Skeletal muscle satellite cell (primary cell): ENCODE data around the gene COX19.
A peak's percentile ranks its signal among the peaks of the same experiment; 100 is the strongest.

Source experiments
- H3K27me3 ChIP-seq: 2 replicates; pipeline ENCODE4 v1.7.0; 2013; ENCODE audit warnings: low read length; ENCODE audit not compliant: control insufficient read depth, insufficient read depth
- H3K36me3 ChIP-seq: 2 replicates; pipeline ENCODE4 v1.7.0; 2013; ENCODE audit warnings: mild to moderate bottlenecking, control low read depth, low read length; ENCODE audit not compliant: insufficient read depth
- H3K4me1 ChIP-seq: 2 replicates; pipeline ENCODE4 v1.7.0; 2013; ENCODE audit warnings: low read length; ENCODE audit not compliant: control insufficient read depth, insufficient read depth
- H3K4me2 ChIP-seq: 2 replicates; pipeline ENCODE4 v1.7.0; 2013; ENCODE audit warnings: mild to moderate bottlenecking, low read length
- H3K4me3 ChIP-seq: 2 replicates; pipeline ENCODE4 v1.7.0; 2013; ENCODE audit warnings: low read length
- H3K9ac ChIP-seq: 2 replicates; pipeline ENCODE4 v1.7.0; 2013; ENCODE audit warnings: mild to moderate bottlenecking, low read depth, low read length, moderate library complexity
- H3K9me3 ChIP-seq: replicated peaks from 2 replicates; pipeline ENCODE4 v1.7.0; 2013; ENCODE audit warnings: mild to moderate bottlenecking, control low read depth, low read length

COX19 gene

GRCh38 chr7:996079-996872 lies 20.9 kb upstream of the COX19 start:
- no peak overlapping the region for H3K9ac ChIP-seq
- H3K9me3 ChIP-seq: no peaks in the 10 kb centered on the region
- peaks cover 5% of the 10 kb centered on the region for H3K27me3 ChIP-seq
- no peak overlapping the region for H3K4me3 ChIP-seq
- no peak overlapping the region for H3K4me2 ChIP-seq
- H3K4me1 ChIP-seq: peaks cover 4% of the 10 kb centered on the region
- no peaks in the 10 kb centered on the region for H3K36me3 ChIP-seq

GRCh38 chr7:995571-995970 lies 20.2 kb upstream of the COX19 start:
- H3K4me2 ChIP-seq: no peak overlapping the region
- H3K4me3 ChIP-seq: no peak overlapping the region
- no peaks in the 10 kb centered on the region for H3K9me3 ChIP-seq
- H3K4me1 ChIP-seq: peaks cover 4% of the 10 kb centered on the region
- H3K27me3 ChIP-seq: peaks cover 10% of the 10 kb centered on the region
- no peak overlapping the region for H3K9ac ChIP-seq
- H3K36me3 ChIP-seq: no peaks in the 10 kb centered on the region

- no peaks in the 10 kb centered on the region for H3K9me3 ChIP-seq
- H3K27me3 ChIP-seq: peaks cover 13% of the 10 kb centered on the region
- no peak overlapping the region for H3K4me3 ChIP-seq
- no peak overlapping the region for H3K9ac ChIP-seq
- H3K4me2 ChIP-seq: no peak overlapping the region
- H3K4me1 ChIP-seq: peaks cover 4% of the 10 kb centered on the region
- H3K36me3 ChIP-seq: no peaks in the 10 kb centered on the region
Observed at GRCh38 chr7:994592-995308, 19.4 kb upstream of the COX19 start.

GRCh38 chr7:992709-993607 lies 17.6 kb upstream of the COX19 start:
- no peak overlapping the region for H3K4me2 ChIP-seq
- H3K9ac ChIP-seq: no peak overlapping the region
- H3K4me1 ChIP-seq: peaks cover 4% of the 10 kb centered on the region
- H3K4me3 ChIP-seq: no peak overlapping the region
- H3K36me3 ChIP-seq: no peaks in the 10 kb centered on the region
- H3K27me3 ChIP-seq: peaks cover 13% of the 10 kb centered on the region
- no peaks in the 10 kb centered on the region for H3K9me3 ChIP-seq

- peaks cover 4% of the 10 kb centered on the region for H3K4me1 ChIP-seq
- no peaks in the 10 kb centered on the region for H3K9me3 ChIP-seq
- H3K36me3 ChIP-seq: no peaks in the 10 kb centered on the region
- H3K4me3 ChIP-seq: no peak overlapping the region
- peaks cover 13% of the 10 kb centered on the region for H3K27me3 ChIP-seq
- H3K4me2 ChIP-seq: no peak overlapping the region
- H3K9ac ChIP-seq: no peak overlapping the region
Observed at GRCh38 chr7:991729-992656, 16.6 kb upstream of the COX19 start.

- no peak overlapping the region for H3K9ac ChIP-seq
- peaks cover 13% of the 10 kb centered on the region for H3K27me3 ChIP-seq
- no peak overlapping the region for H3K4me2 ChIP-seq
- H3K9me3 ChIP-seq: no peaks in the 10 kb centered on the region
- peaks cover 10% of the 10 kb centered on the region for H3K4me1 ChIP-seq
- no peak overlapping the region for H3K4me3 ChIP-seq
- no peaks in the 10 kb centered on the region for H3K36me3 ChIP-seq
Observed at GRCh38 chr7:990933-991728, 15.8 kb upstream of the COX19 start.

- H3K4me3 ChIP-seq: no peak overlapping the region
- no peak overlapping the region for H3K4me2 ChIP-seq
Observed at GRCh38 chr7:990352-990932, 15.1 kb upstream of the COX19 start.

GRCh38 chr7:988963-989529 lies 13.7 kb upstream of the COX19 start:
- H3K4me1 ChIP-seq: peaks cover 14% of the 10 kb centered on the region
- no peaks in the 10 kb centered on the region for H3K36me3 ChIP-seq
- no peaks in the 10 kb centered on the region for H3K9me3 ChIP-seq
- H3K9ac ChIP-seq: no peak overlapping the region
- H3K4me2 ChIP-seq: no peak overlapping the region
- H3K27me3 ChIP-seq: peaks cover 23% of the 10 kb centered on the region
- no peak overlapping the region for H3K4me3 ChIP-seq

More at GRCh38 chr7:990352-990932, 15.1 kb upstream of the COX19 start:
- H3K9me3 ChIP-seq: no peaks in the 10 kb centered on the region
- H3K27me3 ChIP-seq: peaks cover 17% of the 10 kb centered on the region
- H3K9ac ChIP-seq: no peak overlapping the region
- peaks cover 14% of the 10 kb centered on the region for H3K4me1 ChIP-seq
- no peaks in the 10 kb centered on the region for H3K36me3 ChIP-seq

GRCh38 chr7:988426-988911 lies 13.1 kb upstream of the COX19 start:
- Histone ChIP-seq H3K4me3 (no peak overlapping the region), H3K4me1 (peaks cover 13% of the 10 kb centered on the region), H3K36me3 (no peaks in the 10 kb centered on the region), H3K4me2 (peak overlapping the region; percentile 29), H3K27me3 (peaks cover 28% of the 10 kb centered on the region), H3K9ac (no peak overlapping the region), H3K9me3 (no peaks in the 10 kb centered on the region)
